ENCODE data around the gene IL15RA.

Gene IL15RA

GRCh38 chr10:5956146-5956936 is 21.0 kb downstream of the IL15RA start:
- H3K4me1 ChIP-seq (ENCODE audit: control insufficient read depth, low read length) = no peaks in the 10 kb centered on the region
- H3K4me2 ChIP-seq (ENCODE audit: low read length) = no peak overlapping the region
- no peak overlapping the region for H3K27ac ChIP-seq (ENCODE audit: low read depth, low read length)
- no peaks in the 10 kb centered on the region for H3K36me3 ChIP-seq (ENCODE audit: control insufficient read depth, low read length)
- peaks cover 3% of the 10 kb centered on the region; the same call in 1 of the 2 replicates for H3K27me3 ChIP-seq (ENCODE audit: control insufficient read depth, low read length)
- H3K9me3 ChIP-seq (ENCODE audit: control insufficient read depth, insufficient read depth, low read length) = no peaks in the 10 kb centered on the region
- H4K20me1 ChIP-seq (ENCODE audit: control insufficient read depth, insufficient read depth, low read depth, low read length) = no peaks in the 10 kb centered on the region
- no peaks in the 10 kb centered on the region for H3K79me2 ChIP-seq (ENCODE audit: control insufficient read depth, low read length)
- H3K9me2 ChIP-seq (replicated peaks; ENCODE audit: control insufficient read depth, low read length) = no peaks in the 10 kb centered on the region
- TF ChIP-seq EZH2phosphoT487 (IDR thresholded peaks at IDR 0.05; ENCODE audit: borderline replicate concordance, low read length) = no peak
- no peak for TF ChIP-seq CTCF (IDR thresholded peaks at IDR 0.05; ENCODE audit: low read depth, low read length, poor library complexity, severe bottlenecking)
- H3F3A ChIP-seq (ENCODE audit: control insufficient read depth, insufficient read depth) = no peaks in the 10 kb centered on the region
- H3K4me3 ChIP-seq (ENCODE audit: low read length) = no peak overlapping the region

GRCh38 chr10:5953676-5954075 is 23.7 kb downstream of the IL15RA start:
- Histone ChIP-seq H3K4me1 (ENCODE audit: control insufficient read depth, low read length) (no peaks in the 10 kb centered on the region), H4K20me1 (ENCODE audit: control insufficient read depth, insufficient read depth, low read depth, low read length) (no peaks in the 10 kb centered on the region), H3K27ac (ENCODE audit: low read depth, low read length) (no peak overlapping the region), H3K36me3 (ENCODE audit: control insufficient read depth, low read length) (no peaks in the 10 kb centered on the region), H3K79me2 (ENCODE audit: control insufficient read depth, low read length) (no peaks in the 10 kb centered on the region), H3K9me2 (replicated peaks; ENCODE audit: control insufficient read depth, low read length) (no peaks in the 10 kb centered on the region), H3K27me3 (ENCODE audit: control insufficient read depth, low read length) (peaks cover 5% of the 10 kb centered on the region; the same call in 1 of the 2 replicates), H3K4me3 (ENCODE audit: low read length) (no peak overlapping the region), H3F3A (ENCODE audit: control insufficient read depth, insufficient read depth) (no peaks in the 10 kb centered on the region), H3K4me2 (ENCODE audit: low read length) (no peak overlapping the region), H3K9me3 (ENCODE audit: control insufficient read depth, insufficient read depth, low read length) (no peaks in the 10 kb centered on the region)
- TF ChIP-seq EZH2phosphoT487 (IDR thresholded peaks at IDR 0.05; ENCODE audit: borderline replicate concordance, low read length) = no peak
- no peak for TF ChIP-seq CTCF (IDR thresholded peaks at IDR 0.05; ENCODE audit: low read depth, low read length, poor library complexity, severe bottlenecking)

- Histone ChIP-seq H3K4me2 (ENCODE audit: low read length) (no peak overlapping the region), H3K27ac (ENCODE audit: low read depth, low read length) (no peak overlapping the region), H3F3A (ENCODE audit: control insufficient read depth, insufficient read depth) (no peaks in the 10 kb centered on the region), H3K4me1 (ENCODE audit: control insufficient read depth, low read length) (no peaks in the 10 kb centered on the region), H3K79me2 (ENCODE audit: control insufficient read depth, low read length) (no peaks in the 10 kb centered on the region), H3K9me3 (ENCODE audit: control insufficient read depth, insufficient read depth, low read length) (no peaks in the 10 kb centered on the region), H3K9me2 (replicated peaks; ENCODE audit: control insufficient read depth, low read length) (no peaks in the 10 kb centered on the region), H4K20me1 (ENCODE audit: control insufficient read depth, insufficient read depth, low read depth, low read length) (no peaks in the 10 kb centered on the region), H3K36me3 (ENCODE audit: control insufficient read depth, low read length) (no peaks in the 10 kb centered on the region), H3K4me3 (ENCODE audit: low read length) (no peak overlapping the region), H3K27me3 (ENCODE audit: control insufficient read depth, low read length) (0 out of 2 replicates have a peak, but pooled peaks cover 2% of the 10 kb centered on the region)
- TF ChIP-seq CTCF (IDR thresholded peaks at IDR 0.05; ENCODE audit: low read depth, low read length, poor library complexity, severe bottlenecking) (no peak), EZH2phosphoT487 (IDR thresholded peaks at IDR 0.05; ENCODE audit: borderline replicate concordance, low read length) (no peak)
Measured at GRCh38 chr10:5952731-5953385, 24.5 kb downstream of the IL15RA start.

All from DOHH2 (cell line).